ENCODE data around the gene C10orf90. TPM values are rescaled to one million over a fixed set of nuclear protein-coding genes. Genes with fewer than 3 reads are reported as not detected.

Gene C10orf90
- total and polyA plus RNA-seq, 12 donors, result 0.04 to 0.36 TPM; not detected in 10

GRCh38 chr10:126519992-126520391 lies 150.5 kb downstream of the C10orf90 start:
- DNase-seq (no peak), ATAC-seq (no peak)
- peaks cover 0 to 20% (median 10%) of the 10 kb centered on the region in 7 donors for H3K27me3 ChIP-seq
- peaks cover 0 to 4% (median 0%) of the 10 kb centered on the region in 11 donors for H3K9me3 ChIP-seq
- no peak for TF ChIP-seq CTCF (IDR thresholded peaks at IDR 0.05)
- H3K4me1 ChIP-seq, result no peaks in the 10 kb centered on the region
- H3K36me3 ChIP-seq, result no peaks in the 10 kb centered on the region
- H3K27ac ChIP-seq, result no peak overlapping the region
- 76 to 82% methylated on average over 7 of the region's 7 CpGs for WGBS, 2 donors
- H3K4me3 ChIP-seq, result no peak overlapping the region
- intact Hi-C loops (cut with DNase I), result no loop called here

- 87 to 95% methylated on average over 2 of the region's 2 CpGs for WGBS, 2 donors
- DNase-seq (no peak), ATAC-seq (no peak)
- Histone ChIP-seq H3K4me3 (no peak overlapping the region), H3K9me3 (peaks cover 0 to 4% (median 0%) of the 10 kb centered on the region in 11 donors), H3K36me3 (no peaks in the 10 kb centered on the region), H3K4me1 (no peaks in the 10 kb centered on the region), H3K27ac (no peak overlapping the region), H3K27me3 (peaks cover 0 to 16% (median 4%) of the 10 kb centered on the region in 7 donors)
- intact Hi-C loops (cut with DNase I), result no loop called here
- TF ChIP-seq CTCF (IDR thresholded peaks at IDR 0.05), result no peak
Observed at GRCh38 chr10:126519185-126519584, 151.3 kb downstream of the C10orf90 start.

- Histone ChIP-seq H3K27ac (no peak overlapping the region), H3K4me1 (no peaks in the 10 kb centered on the region), H3K9me3 (peaks cover 0 to 4% (median 0%) of the 10 kb centered on the region in 11 donors), H3K36me3 (no peaks in the 10 kb centered on the region), H3K27me3 (peaks cover 0 to 13% (median 0%) of the 10 kb centered on the region in 7 donors), H3K4me3 (no peak overlapping the region)
- ATAC-seq (no peak), DNase-seq (no peak)
- TF ChIP-seq CTCF (IDR thresholded peaks at IDR 0.05), result no peak
- intact Hi-C loops (cut with DNase I), result no loop called here
- 60 to 68% methylated on average over 10 of the region's 10 CpGs for WGBS, 2 donors
Observed at GRCh38 chr10:126518218-126519080, 152.0 kb downstream of the C10orf90 start.

GRCh38 chr10:126516515-126516914 lies 154.0 kb downstream of the C10orf90 start:
- intact Hi-C loops (cut with DNase I), result no loop called here
- Histone ChIP-seq H3K27me3 (peaks cover 0 to 12% (median 0%) of the 10 kb centered on the region in 7 donors), H3K36me3 (no peaks in the 10 kb centered on the region), H3K27ac (no peak overlapping the region), H3K4me1 (no peaks in the 10 kb centered on the region), H3K9me3 (peaks cover 0 to 4% (median 0%) of the 10 kb centered on the region in 11 donors), H3K4me3 (no peak overlapping the region)
- ATAC-seq (no peak), DNase-seq (no peak)
- WGBS, 2 donors, result 85 to 89% methylated on average over 6 of the region's 6 CpGs
- no peak for TF ChIP-seq CTCF (IDR thresholded peaks at IDR 0.05)

Measured in heart right ventricle (tissue), 16 donors.